ENCODE data around the gene FAAP20. TPM values are rescaled to one million over a fixed set of nuclear protein-coding genes. Genes with fewer than 3 reads are reported as not detected.

The FAAP20 gene
- total and polyA plus RNA-seq, 2 experiments from 2014 or later, result 79.1 to 167 TPM

DNA sequence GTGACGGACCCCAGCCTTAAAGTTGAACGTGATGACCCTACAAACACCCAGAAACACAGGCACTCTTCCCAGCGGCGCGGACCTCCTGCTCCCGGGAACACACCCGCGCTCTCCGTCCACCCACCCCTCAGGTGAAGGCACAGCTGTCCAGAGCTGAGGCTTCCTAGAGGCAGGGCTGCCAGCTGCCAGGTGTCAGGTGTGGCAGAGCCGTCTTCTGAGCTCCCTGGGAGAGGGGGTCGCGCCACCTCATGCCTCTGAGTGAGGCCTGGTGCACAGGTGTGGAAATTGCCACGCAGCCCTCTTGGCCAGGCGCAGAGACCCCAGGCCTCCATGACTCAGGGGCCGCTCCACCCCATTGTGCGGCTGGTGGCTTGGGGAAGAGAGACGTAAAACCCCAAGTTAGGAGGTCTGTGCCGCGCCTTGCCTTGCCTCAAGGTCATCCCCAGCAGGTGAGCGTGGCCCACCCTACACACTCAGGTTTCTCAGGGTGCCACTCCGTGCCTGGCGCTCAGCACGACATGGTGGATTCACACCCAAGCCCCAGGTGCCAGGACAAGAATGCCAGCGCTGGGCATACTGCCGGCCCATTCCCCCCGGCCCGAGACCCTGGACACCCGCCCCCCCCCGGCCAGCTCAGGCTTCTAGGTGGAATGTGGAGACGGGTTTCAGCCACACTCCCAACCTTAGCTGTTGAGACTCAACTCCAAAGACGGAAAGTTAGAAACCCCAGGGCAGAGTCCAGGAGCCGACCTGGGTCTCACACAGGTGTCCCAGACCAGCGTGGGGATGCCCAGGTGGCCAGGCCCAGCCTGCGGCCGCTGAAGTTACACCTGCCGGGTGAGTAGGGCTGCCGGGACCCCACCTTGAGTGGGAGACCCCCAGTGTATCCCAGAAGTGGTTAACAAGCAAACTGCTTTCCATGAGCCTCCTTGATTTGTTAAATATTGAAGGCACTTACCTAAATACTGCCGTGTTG lies 8.4 kb downstream of the FAAP20 start:
- Histone ChIP-seq H3K27ac (ENCODE audit: low read depth) (no peak overlapping the region), H3F3A (replicated peaks; ENCODE audit: low read depth) (peaks cover 8% of the 10 kb centered on the region)

More for the DNA sequence above, 8.4 kb downstream of the FAAP20 start:
- no peaks in the 10 kb centered on the region for H3K9me2 ChIP-seq (ENCODE audit: insufficient read depth)
- H3K4me3 ChIP-seq, result no peak overlapping the region
- peaks cover 26% of the 10 kb centered on the region for H3K27me3 Mint-ChIP-seq (ENCODE audit: insufficient read depth, low read depth, poor library complexity)
- DNase-seq (ENCODE audit: low spot score) (no peak), ATAC-seq (no peak)
- no peak overlapping the region for H3K27ac Mint-ChIP-seq
- H3K27me3 ChIP-seq (ENCODE audit: insufficient read depth), result no peaks in the 10 kb centered on the region
- no peaks in the 10 kb centered on the region for H3K36me3 ChIP-seq (ENCODE audit: insufficient read depth)
- H3K9me3 Mint-ChIP-seq, result no peaks in the 10 kb centered on the region; the same call in 1 of the 3 replicates
- H3K79me2 ChIP-seq (replicated peaks; ENCODE audit: insufficient read depth), result no peaks in the 10 kb centered on the region; the same call in 1 of the 2 replicates
- H4K20me1 ChIP-seq (replicated peaks; ENCODE audit: insufficient read depth), result no peaks in the 10 kb centered on the region; the same call in 1 of the 2 replicates
- H3K36me3 Mint-ChIP-seq (ENCODE audit: low read depth), result peaks cover 13% of the 10 kb centered on the region
- no peaks in the 10 kb centered on the region for H3K4me1 ChIP-seq (ENCODE audit: insufficient read depth)
- H3K4me2 ChIP-seq, result no peak overlapping the region
- no peak overlapping the region for H3K4me3 Mint-ChIP-seq
- no peak overlapping the region for H2AFZ ChIP-seq
- TF ChIP-seq ZNF331 (CRISPR knock-in tag; IDR thresholded peaks at IDR 0.05; ENCODE audit: low read depth), result no peak
- TF ChIP-seq JUNB (IDR thresholded peaks at IDR 0.05; ENCODE audit: unreplicated experiment), result no peak
- no peak for TF ChIP-seq EZH2 (IDR thresholded peaks at IDR 0.05; ENCODE audit: low read depth, unreplicated experiment)
- TF ChIP-seq, protein P1, sequence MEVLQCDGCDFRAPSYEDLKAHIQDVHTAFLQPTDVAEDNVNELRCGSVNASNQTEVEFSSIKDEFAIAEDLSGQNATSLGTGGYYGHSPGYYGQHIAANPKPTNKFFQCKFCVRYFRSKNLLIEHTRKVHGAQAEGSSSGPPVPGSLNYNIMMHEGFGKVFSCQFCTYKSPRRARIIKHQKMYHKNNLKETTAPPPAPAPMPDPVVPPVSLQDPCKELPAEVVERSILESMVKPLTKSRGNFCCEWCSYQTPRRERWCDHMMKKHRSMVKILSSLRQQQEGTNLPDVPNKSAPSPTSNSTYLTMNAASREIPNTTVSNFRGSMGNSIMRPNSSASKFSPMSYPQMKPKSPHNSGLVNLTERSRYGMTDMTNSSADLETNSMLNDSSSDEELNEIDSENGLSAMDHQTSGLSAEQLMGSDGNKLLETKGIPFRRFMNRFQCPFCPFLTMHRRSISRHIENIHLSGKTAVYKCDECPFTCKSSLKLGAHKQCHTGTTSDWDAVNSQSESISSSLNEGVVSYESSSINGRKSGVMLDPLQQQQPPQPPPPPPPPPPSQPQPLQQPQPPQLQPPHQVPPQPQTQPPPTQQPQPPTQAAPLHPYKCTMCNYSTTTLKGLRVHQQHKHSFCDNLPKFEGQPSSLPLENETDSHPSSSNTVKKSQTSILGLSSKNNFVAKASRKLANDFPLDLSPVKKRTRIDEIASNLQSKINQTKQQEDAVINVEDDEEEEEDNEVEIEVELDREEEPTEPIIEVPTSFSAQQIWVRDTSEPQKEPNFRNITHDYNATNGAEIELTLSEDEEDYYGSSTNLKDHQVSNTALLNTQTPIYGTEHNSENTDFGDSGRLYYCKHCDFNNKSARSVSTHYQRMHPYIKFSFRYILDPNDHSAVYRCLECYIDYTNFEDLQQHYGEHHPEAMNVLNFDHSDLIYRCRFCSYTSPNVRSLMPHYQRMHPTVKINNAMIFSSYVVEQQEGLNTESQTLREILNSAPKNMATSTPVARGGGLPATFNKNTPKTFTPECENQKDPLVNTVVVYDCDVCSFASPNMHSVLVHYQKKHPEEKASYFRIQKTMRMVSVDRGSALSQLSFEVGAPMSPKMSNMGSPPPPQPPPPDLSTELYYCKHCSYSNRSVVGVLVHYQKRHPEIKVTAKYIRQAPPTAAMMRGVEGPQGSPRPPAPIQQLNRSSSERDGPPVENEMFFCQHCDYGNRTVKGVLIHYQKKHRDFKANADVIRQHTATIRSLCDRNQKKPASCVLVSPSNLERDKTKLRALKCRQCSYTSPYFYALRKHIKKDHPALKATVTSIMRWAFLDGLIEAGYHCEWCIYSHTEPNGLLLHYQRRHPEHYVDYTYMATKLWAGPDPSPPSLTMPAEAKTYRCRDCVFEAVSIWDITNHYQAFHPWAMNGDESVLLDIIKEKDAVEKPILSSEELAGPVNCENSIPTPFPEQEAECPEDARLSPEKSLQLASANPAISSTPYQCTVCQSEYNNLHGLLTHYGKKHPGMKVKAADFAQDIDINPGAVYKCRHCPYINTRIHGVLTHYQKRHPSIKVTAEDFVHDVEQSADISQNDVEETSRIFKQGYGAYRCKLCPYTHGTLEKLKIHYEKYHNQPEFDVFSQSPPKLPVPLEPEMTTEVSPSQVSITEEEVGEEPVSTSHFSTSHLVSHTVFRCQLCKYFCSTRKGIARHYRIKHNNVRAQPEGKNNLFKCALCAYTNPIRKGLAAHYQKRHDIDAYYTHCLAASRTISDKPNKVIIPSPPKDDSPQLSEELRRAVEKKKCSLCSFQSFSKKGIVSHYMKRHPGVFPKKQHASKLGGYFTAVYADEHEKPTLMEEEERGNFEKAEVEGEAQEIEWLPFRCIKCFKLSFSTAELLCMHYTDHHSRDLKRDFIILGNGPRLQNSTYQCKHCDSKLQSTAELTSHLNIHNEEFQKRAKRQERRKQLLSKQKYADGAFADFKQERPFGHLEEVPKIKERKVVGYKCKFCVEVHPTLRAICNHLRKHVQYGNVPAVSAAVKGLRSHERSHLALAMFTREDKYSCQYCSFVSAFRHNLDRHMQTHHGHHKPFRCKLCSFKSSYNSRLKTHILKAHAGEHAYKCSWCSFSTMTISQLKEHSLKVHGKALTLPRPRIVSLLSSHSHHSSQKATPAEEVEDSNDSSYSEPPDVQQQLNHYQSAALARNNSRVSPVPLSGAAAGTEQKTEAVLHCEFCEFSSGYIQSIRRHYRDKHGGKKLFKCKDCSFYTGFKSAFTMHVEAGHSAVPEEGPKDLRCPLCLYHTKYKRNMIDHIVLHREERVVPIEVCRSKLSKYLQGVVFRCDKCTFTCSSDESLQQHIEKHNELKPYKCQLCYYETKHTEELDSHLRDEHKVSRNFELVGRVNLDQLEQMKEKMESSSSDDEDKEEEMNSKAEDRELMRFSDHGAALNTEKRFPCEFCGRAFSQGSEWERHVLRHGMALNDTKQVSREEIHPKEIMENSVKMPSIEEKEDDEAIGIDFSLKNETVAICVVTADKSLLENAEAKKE (CRISPR knock-in tag; IDR thresholded peaks at IDR 0.05), result no peak
- TF ChIP-seq, protein P2, sequence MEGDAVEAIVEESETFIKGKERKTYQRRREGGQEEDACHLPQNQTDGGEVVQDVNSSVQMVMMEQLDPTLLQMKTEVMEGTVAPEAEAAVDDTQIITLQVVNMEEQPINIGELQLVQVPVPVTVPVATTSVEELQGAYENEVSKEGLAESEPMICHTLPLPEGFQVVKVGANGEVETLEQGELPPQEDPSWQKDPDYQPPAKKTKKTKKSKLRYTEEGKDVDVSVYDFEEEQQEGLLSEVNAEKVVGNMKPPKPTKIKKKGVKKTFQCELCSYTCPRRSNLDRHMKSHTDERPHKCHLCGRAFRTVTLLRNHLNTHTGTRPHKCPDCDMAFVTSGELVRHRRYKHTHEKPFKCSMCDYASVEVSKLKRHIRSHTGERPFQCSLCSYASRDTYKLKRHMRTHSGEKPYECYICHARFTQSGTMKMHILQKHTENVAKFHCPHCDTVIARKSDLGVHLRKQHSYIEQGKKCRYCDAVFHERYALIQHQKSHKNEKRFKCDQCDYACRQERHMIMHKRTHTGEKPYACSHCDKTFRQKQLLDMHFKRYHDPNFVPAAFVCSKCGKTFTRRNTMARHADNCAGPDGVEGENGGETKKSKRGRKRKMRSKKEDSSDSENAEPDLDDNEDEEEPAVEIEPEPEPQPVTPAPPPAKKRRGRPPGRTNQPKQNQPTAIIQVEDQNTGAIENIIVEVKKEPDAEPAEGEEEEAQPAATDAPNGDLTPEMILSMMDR (conservative IDR thresholded peaks at IDR 0.05; ENCODE audit: low read depth in 2 of 2), result no peak
- no peak for TF ChIP-seq ZNF114 (CRISPR knock-in tag; IDR thresholded peaks at IDR 0.05)
- no peak for TF ChIP-seq CREB1 (CRISPR knock-in tag; IDR thresholded peaks at IDR 0.05; ENCODE audit: low read depth)
- no peak for TF ChIP-seq EZH2phosphoT487 (IDR thresholded peaks at IDR 0.05; ENCODE audit: unreplicated experiment)
- TF ChIP-seq, protein P3, sequence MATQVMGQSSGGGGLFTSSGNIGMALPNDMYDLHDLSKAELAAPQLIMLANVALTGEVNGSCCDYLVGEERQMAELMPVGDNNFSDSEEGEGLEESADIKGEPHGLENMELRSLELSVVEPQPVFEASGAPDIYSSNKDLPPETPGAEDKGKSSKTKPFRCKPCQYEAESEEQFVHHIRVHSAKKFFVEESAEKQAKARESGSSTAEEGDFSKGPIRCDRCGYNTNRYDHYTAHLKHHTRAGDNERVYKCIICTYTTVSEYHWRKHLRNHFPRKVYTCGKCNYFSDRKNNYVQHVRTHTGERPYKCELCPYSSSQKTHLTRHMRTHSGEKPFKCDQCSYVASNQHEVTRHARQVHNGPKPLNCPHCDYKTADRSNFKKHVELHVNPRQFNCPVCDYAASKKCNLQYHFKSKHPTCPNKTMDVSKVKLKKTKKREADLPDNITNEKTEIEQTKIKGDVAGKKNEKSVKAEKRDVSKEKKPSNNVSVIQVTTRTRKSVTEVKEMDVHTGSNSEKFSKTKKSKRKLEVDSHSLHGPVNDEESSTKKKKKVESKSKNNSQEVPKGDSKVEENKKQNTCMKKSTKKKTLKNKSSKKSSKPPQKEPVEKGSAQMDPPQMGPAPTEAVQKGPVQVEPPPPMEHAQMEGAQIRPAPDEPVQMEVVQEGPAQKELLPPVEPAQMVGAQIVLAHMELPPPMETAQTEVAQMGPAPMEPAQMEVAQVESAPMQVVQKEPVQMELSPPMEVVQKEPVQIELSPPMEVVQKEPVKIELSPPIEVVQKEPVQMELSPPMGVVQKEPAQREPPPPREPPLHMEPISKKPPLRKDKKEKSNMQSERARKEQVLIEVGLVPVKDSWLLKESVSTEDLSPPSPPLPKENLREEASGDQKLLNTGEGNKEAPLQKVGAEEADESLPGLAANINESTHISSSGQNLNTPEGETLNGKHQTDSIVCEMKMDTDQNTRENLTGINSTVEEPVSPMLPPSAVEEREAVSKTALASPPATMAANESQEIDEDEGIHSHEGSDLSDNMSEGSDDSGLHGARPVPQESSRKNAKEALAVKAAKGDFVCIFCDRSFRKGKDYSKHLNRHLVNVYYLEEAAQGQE (IDR thresholded peaks at IDR 0.05; ENCODE audit: unreplicated experiment), result no peak
- no peak for TF ChIP-seq NANOG (IDR thresholded peaks at IDR 0.05; ENCODE audit: borderline replicate concordance)
- TF ChIP-seq, protein P4, sequence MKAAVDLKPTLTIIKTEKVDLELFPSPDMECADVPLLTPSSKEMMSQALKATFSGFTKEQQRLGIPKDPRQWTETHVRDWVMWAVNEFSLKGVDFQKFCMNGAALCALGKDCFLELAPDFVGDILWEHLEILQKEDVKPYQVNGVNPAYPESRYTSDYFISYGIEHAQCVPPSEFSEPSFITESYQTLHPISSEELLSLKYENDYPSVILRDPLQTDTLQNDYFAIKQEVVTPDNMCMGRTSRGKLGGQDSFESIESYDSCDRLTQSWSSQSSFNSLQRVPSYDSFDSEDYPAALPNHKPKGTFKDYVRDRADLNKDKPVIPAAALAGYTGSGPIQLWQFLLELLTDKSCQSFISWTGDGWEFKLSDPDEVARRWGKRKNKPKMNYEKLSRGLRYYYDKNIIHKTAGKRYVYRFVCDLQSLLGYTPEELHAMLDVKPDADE (IDR thresholded peaks at IDR 0.05), result no peak
- TF ChIP-seq POLR2AphosphoS5 (IDR thresholded peaks at IDR 0.05; ENCODE audit: low read depth), result no peak
- H3K4me1 Mint-ChIP-seq, result peaks cover 5% of the 10 kb centered on the region
